GM19238 (cell line): Measurements from ENCODE around the gene SLC22A1.
"Not testable (repeated sequence)": the region's sequence is repeated elsewhere in the genome, so short reads cannot be mapped to it uniquely, and the experiment has no call there.

Experiments used
- DNase-seq: peaks from one replicate; pipeline ENCODE4 v3.0.0; 2011; ENCODE audit warnings: low spot score; ENCODE audit not compliant: insufficient read length

The SLC22A1 gene

GRCh38 chr6:160093061-160093460 is 28.6 kb upstream of the SLC22A1 start:
- DNase-seq = no peak

GRCh38 chr6:160093946-160094345 is 27.7 kb upstream of the SLC22A1 start:
- DNase-seq = no peak

- DNase-seq = no peak
Measured at GRCh38 chr6:160095146-160095845, 26.3 kb upstream of the SLC22A1 start.

- DNase-seq = no peak
Measured at GRCh38 chr6:160101277-160102205, 20.1 kb upstream of the SLC22A1 start.

GRCh38 chr6:160102399-160102798 is 19.2 kb upstream of the SLC22A1 start:
- DNase-seq = no peak

- no peak for DNase-seq
Measured at GRCh38 chr6:160102956-160103824, 18.4 kb upstream of the SLC22A1 start.

GRCh38 chr6:160103825-160104100 is 17.9 kb upstream of the SLC22A1 start:
- DNase-seq = no peak

GRCh38 chr6:160104821-160105517 is 16.6 kb upstream of the SLC22A1 start:
- DNase-seq = no peak

GRCh38 chr6:160106010-160106409 is 15.6 kb upstream of the SLC22A1 start:
- no peak for DNase-seq

- no peak for DNase-seq
Measured at GRCh38 chr6:160106701-160107100, 14.9 kb upstream of the SLC22A1 start.

GRCh38 chr6:160108077-160108476 is 13.5 kb upstream of the SLC22A1 start:
- DNase-seq = no peak

GRCh38 chr6:160110586-160111123 is 11.0 kb upstream of the SLC22A1 start:
- no peak for DNase-seq

- no peak for DNase-seq
Measured at GRCh38 chr6:160111806-160112205, 9.8 kb upstream of the SLC22A1 start.

- no peak for DNase-seq
Measured at GRCh38 chr6:160112628-160113299, 8.9 kb upstream of the SLC22A1 start.

GRCh38 chr6:160114536-160114935 is 7.1 kb upstream of the SLC22A1 start:
- not testable (repeated sequence) for DNase-seq

- no peak for DNase-seq
Measured at GRCh38 chr6:160115421-160115820, 6.2 kb upstream of the SLC22A1 start.

- DNase-seq = no peak
Measured at GRCh38 chr6:160116411-160116810, 5.2 kb upstream of the SLC22A1 start.

- DNase-seq = no peak
Measured at GRCh38 chr6:160117137-160117536, 4.5 kb upstream of the SLC22A1 start.

GRCh38 chr6:160118620-160119229 is 2.9 kb upstream of the SLC22A1 start:
- DNase-seq = no peak

GRCh38 chr6:160120087-160120486 is 1.5 kb upstream of the SLC22A1 start:
- no peak for DNase-seq
